ENCODE data around the gene TDRD7. TPM values are rescaled to one million over a fixed set of nuclear protein-coding genes. Genes with fewer than 3 reads are reported as not detected.

The TDRD7 gene
- total and polyA plus RNA-seq, 2 of the 8 experiments (the other 6 are each of a cell fraction or from before 2014, with no cell fraction given): 1.2 to 2.3 TPM

GRCh38 chr9:97518909-97519307 is 107.0 kb downstream of the TDRD7 start:
- Histone ChIP-seq H3K79me1 (ENCODE audit: low read depth, low read length) (no peaks in the 10 kb centered on the region), H3K23me2 (ENCODE audit: low read depth, low read length) (no peaks in the 10 kb centered on the region), H3K23ac (ENCODE audit: insufficient read length) (no peak overlapping the region), H3K18ac (ENCODE audit: extremely low read depth, low read length) (no peak overlapping the region), H3K36me3 (ENCODE audit: control insufficient read depth in 2 of 4, insufficient read depth in 4 of 4, low read length in 3 of 4) (no peaks in the 10 kb centered on the region), H2BK120ac (replicated peaks; ENCODE audit: low read depth, low read length) (no peak overlapping the region), H4K5ac (ENCODE audit: insufficient read length, low read depth, low read length) (no peak overlapping the region), H4K20me1 (replicated peaks in 1 of 2; ENCODE audit: control insufficient read depth in 1 of 2, insufficient read depth in 2 of 2, low read length in 2 of 2) (no peaks in the 10 kb centered on the region), H3K79me2 (ENCODE audit: control insufficient read depth in 1 of 2, insufficient read depth in 2 of 2, low read length in 2 of 2) (no peaks in the 10 kb centered on the region), H3K4me2 (ENCODE audit: insufficient read depth in 1 of 2, low read depth in 2 of 2, low read length in 2 of 2) (no peak overlapping the region), H2BK12ac (ENCODE audit: low read depth, low read length) (no peak overlapping the region), H3K4me1 (replicated peaks in 1 of 4; ENCODE audit: control insufficient read depth in 3 of 4, insufficient read depth in 4 of 4, low read length in 3 of 4) (peaks cover 0 to 2% (median 0%) of the 10 kb centered on the region in 4 experiments; a peak in 1 of 7 replicates), H3K9me3 (ENCODE audit: insufficient read depth in 2 of 2, low read depth in 1 of 2, low read length in 1 of 2) (no peaks in the 10 kb centered on the region), H2BK15ac (ENCODE audit: low read length) (no peak overlapping the region), H4K8ac (ENCODE audit: extremely low read depth, insufficient read depth, low read length) (no peak overlapping the region), H3K14ac (ENCODE audit: insufficient read length) (no peak overlapping the region), H2BK20ac (ENCODE audit: low read length) (no peak overlapping the region), H3K27me3 (replicated peaks in 1 of 4; ENCODE audit: control insufficient read depth in 3 of 4, extremely low read depth in 1 of 4, insufficient read depth in 3 of 4, low read length in 3 of 4) (no peaks in the 10 kb centered on the region; a peak in 1 of 7 replicates), H3K56ac (replicated peaks; ENCODE audit: insufficient read length, low read depth, low read length) (no peak overlapping the region), H2BK5ac (ENCODE audit: low read depth, low read length) (no peak overlapping the region), H2AK5ac (ENCODE audit: low read depth, low read length) (no peak overlapping the region), H3K4me3 (ENCODE audit: extremely low read depth in 1 of 4, insufficient read depth in 2 of 4, low read depth in 3 of 4, low read length in 4 of 4) (no peak overlapping the region), H2AFZ (ENCODE audit: low read length) (no peak overlapping the region), H3K9ac (replicated peaks in 1 of 4; ENCODE audit: extremely low read depth in 1 of 4, low read depth in 3 of 4, low read length in 3 of 4) (no peak overlapping the region), H4K91ac (replicated peaks; ENCODE audit: insufficient read length, low read length) (no peak overlapping the region), H3K27ac (ENCODE audit: low read depth, low read length) (no peak overlapping the region), H3K4ac (replicated peaks; ENCODE audit: insufficient read length, low read depth, low read length) (no peak overlapping the region)
- ChIA-PET CTCF (ENCODE audit: partially characterized antibody) (interaction anchor here (1.5 to 2.8 kb wide), 5 partner anchors 16 to 97 kb away, joined by 6 to 15 read pairs (median 10); partner anchors contain the start of gene TMOD1), POLR2A (ENCODE audit: partially characterized antibody) (no interaction called here)
- TF ChIP-seq RFX5 (IDR thresholded peaks at IDR 0.05; ENCODE audit: borderline replicate concordance, low read depth, low read length) (no peak), RXRA (IDR thresholded peaks at IDR 0.05; ENCODE audit: insufficient read depth, low read depth, low read length) (no peak), POLR2A (IDR thresholded peaks at IDR 0.05; ENCODE audit: control extremely low read depth in 1 of 2, low read depth in 2 of 2, low read length in 2 of 2) (no peak), BRCA1 (IDR thresholded peaks at IDR 0.05; ENCODE audit: low read depth, low read length) (no peak), HDAC6 (IDR thresholded peaks at IDR 0.05; ENCODE audit: low read depth, low read length) (no peak)
- 90% methylated on average over 6 of the region's 6 CpGs; no CpG with 5 or more reads in 1 of the 2 experiments for WGBS, 2 experiments (ENCODE audit: extremely low coverage in 1 of 2, insufficient coverage in 1 of 2, insufficient read length in 1 of 2, insufficient replicate concordance in 2 of 2, low coverage in 1 of 2, low lambda C conversion rate in 2 of 2, missing lambda C conversion rate in 1 of 2)
- DNase-seq (ENCODE audit: low read depth in 1 of 2, low spot score in 2 of 2) (no peak), FAIRE-seq (no peak)

Data from H1 (cell line).